H4 (cell line): ENCODE measurements around the gene SRRM1. TPM values are rescaled to one million over a fixed set of nuclear protein-coding genes. Genes with fewer than 3 reads are reported as not detected.
"Not testable (repeated sequence)": the region's sequence is repeated elsewhere in the genome, so short reads cannot be mapped to it uniquely, and the experiment has no call there.

Source experiments
- DNase-seq: peaks from one replicate; pipeline ENCODE4 v3.0.0-alpha.2; 2015; ENCODE audit warnings: low spot score
- total RNA-seq: library from RNA; depleted of rRNA; stranded (reverse); fragments of >200 nt; shearing (Covaris generic); gene quantifications from 2 replicates; pipeline ENCODE4 v1.2.3, GENCODE V29; 2014

Gene SRRM1
- total RNA-seq, 1 experiment from 2014 or later, result 34.3 TPM

DNA sequence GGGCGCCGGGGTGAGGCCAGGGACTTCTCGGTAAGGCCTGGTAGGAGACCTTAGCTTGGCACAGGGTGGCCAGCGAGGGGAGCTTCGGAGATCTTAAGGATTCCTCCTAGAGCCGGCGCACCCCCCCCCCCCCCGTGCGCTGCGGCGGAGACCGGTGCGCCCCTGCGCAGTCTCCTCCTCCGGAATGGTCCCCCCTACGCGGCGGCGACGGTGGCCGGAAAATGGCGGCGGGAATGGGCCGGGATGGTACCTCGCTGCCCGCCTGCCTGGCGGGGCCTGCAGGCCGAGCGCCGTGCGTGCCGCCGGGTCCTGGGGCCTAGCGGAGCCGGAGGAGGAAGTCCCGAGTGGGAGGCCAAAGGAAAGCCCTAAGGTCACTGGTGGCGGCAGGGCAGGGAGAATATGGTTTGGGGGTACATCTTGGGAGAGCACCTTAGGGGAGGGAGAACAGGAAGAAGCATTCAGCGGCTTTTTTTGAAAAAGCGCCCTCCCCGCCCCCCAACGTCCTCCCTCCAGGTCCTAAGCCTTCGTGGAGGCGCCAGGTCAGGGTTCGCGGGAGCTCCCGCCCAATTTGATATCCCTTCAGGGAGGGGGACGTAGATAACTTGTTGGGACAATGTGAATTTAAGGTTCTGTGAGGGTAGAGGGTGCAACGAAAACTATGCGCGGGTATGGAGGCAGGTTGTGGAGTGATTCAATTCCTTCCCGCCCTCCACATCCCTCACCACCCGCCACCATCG lies 429 bp downstream of the SRRM1 start:
- no peak for DNase-seq

- no peak for DNase-seq
These were observed 940 bp downstream of the SRRM1 start for GRCh38 chr1:24644100-24644384.

GRCh38 chr1:24648919-24649318 lies 5.8 kb downstream of the SRRM1 start:
- DNase-seq, result no peak

GRCh38 chr1:24652382-24652781 lies 9.3 kb downstream of the SRRM1 start:
- DNase-seq, result no peak

DNA sequence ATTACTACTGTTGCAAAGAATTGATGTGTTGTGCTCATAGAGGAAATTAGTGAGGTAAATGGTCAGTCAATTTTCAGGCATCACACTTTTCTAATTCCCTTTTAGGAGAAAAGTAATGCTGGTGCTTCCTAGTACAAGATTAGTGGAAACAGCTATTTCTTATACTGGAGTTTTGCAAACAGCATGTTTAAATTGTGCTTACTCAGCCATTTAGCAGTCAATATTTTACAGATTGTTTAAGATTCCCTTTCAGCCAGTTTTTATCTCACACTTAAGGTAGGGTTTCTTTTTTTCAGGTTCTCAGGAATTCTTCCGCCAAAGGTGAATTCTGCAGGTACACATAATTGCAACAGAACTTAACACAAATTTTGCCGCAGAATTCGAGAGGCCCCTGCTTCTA lies 10.9 kb downstream of the SRRM1 start:
- no peak for DNase-seq

DNA sequence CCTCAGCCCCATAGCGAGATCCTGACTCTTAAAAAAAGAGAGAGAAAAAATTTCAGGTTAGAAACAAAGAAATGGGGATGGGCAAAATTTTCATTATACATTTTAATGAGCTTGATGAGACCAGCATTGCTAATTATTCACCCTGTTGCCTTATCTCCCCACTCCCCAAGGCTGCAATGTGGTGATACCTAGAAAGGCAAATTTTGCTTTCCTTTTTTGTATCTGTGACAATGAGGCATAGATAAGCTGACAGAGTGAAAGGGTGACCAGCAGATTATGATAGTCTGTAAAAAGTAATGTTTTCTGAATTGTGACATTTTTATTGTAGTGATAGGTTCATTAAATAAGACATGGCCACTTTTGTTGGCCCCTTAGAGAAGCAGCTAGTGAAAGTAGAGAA lies 12.9 kb downstream of the SRRM1 start:
- no peak for DNase-seq

DNA sequence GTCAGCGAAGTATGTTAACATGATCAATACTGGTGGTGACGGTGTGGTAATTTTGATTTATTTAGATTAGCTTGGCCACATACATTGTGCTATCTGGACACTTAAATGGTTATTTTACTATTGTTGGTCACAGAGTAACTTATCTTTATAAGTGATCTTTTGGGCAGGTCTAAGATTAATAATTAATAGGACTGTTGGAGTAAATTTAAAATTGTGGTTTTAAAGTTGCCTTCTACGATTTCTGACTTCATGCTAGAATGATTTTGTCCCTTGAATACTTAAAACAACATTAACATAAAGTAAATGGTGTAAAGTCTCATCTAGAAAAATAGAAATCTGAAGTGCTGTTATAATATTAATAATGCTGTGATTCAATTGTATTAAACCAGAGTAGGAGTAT lies 14.7 kb downstream of the SRRM1 start:
- no peak for DNase-seq

- no peak for DNase-seq
These were observed 16.2 kb downstream of the SRRM1 start for GRCh38 chr1:24659166-24659904.

GRCh38 chr1:24659993-24660665 lies 17.0 kb downstream of the SRRM1 start:
- DNase-seq, result no peak

DNA sequence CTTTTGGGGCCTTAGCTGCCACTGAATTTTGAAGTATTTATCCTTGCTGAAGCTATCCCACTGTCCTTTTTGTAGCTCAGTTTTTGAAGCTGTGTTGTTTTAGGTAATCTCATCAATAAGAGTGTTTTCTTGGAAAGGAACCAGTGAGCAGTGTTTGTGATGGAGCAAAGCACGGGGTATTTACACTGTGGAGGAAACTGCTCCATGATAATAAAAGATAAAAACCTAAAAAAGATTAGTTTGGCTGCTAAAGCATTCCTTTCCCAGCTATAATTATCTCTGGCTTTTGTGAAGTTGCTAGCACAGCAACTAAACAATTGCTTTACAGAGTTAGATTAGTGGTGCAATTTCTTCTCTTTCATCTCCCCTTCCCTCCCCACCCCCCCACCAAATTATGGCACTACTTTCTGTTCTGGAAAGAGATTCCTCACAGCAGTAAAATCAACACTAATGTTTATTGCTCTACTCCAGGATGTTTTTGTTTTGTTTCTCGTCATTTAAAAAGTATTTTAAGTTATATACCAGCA lies 21.5 kb downstream of the SRRM1 start:
- no peak for DNase-seq

- no peak for DNase-seq
These were observed 23.7 kb downstream of the SRRM1 start for GRCh38 chr1:24666794-24667193.

DNA sequence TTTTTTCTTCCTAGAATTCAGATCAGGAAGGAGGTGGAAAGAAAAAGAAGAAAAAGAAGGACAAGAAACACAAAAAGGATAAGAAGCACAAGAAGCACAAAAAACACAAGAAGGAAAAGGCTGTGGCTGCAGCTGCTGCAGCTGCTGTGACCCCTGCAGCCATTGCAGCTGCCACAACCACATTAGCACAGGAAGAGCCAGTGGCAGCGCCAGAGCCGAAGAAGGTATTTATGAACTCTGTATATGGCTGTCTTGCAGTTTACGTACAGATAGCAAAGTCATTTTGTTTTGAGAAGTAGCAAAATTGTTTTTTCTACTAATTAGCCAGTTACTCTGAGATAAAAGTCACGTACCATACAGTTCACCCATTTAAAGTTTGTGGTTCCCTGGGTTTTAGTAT lies 28.3 kb downstream of the SRRM1 start:
- DNase-seq, result not testable (repeated sequence)

DNA sequence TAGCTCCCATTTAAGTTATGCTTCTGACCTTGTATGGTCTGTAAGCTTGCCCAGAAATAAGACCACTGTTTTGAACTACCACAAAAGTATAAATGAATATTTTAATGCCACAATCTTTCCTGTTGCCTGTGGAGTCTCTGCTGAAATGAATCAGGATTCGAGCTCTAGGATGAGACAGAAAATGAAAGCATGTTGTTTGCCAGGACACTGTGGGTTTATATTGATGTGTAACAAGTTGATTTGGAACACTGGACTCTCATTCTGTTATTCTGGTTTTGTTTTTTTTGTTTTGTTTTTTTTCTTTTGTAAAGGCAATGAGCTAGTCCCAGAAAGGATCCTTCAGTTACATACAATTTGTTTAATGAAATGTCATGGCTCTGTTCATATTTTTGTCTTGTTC lies 29.6 kb downstream of the SRRM1 start:
- not testable (repeated sequence) for DNase-seq

GRCh38 chr1:24673341-24673740 lies 30.2 kb downstream of the SRRM1 start:
- DNase-seq, result no peak

DNA sequence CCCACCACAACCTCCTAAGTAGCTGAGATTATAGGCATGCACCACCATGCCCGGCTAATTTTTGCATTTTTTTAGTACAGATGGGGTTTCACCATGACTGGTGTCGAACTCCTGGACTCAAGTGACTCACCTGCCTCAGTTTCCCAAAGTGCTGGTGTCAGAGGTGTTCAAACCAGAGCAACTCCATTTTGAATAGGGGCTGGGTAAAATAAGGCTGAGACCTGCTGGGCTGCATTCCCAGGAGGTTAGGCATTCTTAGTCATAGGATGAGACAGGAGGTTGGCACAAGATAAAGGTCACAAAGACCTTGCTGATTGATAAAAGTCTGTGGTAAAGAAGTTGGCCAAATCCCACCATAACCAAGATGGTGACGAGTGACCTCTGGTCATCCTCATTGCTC lies 35.3 kb downstream of the SRRM1 start:
- not testable (repeated sequence) for DNase-seq

DNA sequence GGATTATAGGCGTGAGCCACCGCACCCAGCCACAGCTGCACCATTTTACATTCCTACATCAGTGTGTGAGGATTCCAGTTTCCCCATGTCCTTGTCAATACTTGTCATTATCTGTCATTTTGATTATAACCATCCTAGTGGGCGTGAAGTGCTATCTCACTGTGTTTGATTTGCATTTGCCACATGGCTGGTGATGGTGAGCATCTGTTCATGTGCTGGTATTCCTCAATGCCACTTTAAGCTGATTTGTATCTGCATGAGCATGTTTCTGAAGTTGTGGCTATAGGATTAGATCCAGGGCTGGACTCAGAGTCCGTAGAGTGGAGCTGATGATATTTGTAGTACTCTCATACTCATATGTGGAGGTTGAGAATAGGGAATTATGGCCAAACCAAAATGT lies 36.6 kb downstream of the SRRM1 start:
- DNase-seq, result no peak

GRCh38 chr1:24683713-24684162 lies 40.6 kb downstream of the SRRM1 start:
- DNase-seq, result peak; percentile 68

DNA sequence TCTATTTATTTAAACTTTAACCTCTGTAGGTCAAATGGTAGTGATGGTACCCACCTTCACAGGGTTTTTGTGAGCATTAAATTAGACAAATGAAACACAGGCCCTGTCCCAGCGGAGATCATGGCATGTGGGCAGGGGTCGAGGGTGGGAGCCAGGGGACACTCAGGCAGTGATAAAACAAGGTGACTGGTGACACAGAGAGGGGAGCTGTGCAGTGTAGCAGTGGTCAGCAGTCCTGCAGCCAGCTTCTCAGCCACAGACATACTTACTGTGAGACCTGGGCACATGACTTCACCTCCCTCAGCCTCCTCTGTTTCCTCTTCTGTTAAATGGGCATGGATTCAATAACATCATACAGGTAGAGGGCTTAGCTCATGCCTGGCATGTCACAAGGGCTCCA lies 44.9 kb downstream of the SRRM1 start:
- DNase-seq, result no peak

- peak; percentile 66 for DNase-seq
These were observed 45.6 kb downstream of the SRRM1 start for GRCh38 chr1:24688621-24689195.

DNA sequence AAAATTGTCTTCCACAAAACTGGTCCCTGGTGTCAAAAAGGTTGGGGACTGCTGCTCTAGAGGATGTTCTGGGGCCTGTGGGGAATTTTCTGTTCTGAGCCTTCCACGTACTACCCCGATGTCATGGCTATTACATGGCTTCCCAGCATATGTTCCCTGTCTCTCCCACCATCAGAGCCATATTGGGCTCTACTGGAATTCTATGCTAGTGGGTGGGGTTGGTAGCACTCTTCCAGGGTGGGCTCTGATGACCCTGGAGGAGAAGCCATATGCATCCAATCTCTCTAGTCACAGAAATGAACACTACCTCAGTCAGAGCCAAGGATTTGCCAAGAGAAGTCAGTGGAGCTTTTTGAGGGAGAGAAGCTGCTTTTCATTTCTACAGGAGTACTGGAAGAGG lies 47.9 kb downstream of the SRRM1 start:
- no peak for DNase-seq

- no peak for DNase-seq
These were observed 49.4 kb downstream of the SRRM1 start for GRCh38 chr1:24692351-24692980.

GRCh38 chr1:24693827-24694379 lies 50.8 kb downstream of the SRRM1 start:
- no peak for DNase-seq
